Astrocyte of the cerebellum (primary cell): Measurements from ENCODE around the gene ADAM33.
A peak's percentile ranks its signal among the peaks of the same experiment; 100 is the strongest.

Experiments
- DNase-seq: peaks from one replicate; pipeline ENCODE4 v3.0.0-alpha.2; 2011; ENCODE audit warnings: low read depth
- H3K4me3 ChIP-seq: 2 replicates; pipeline ENCODE4 v1.5.1; 2011; ENCODE audit warnings: mild to moderate bottlenecking, low read depth, low read length, moderate library complexity
- in situ Hi-C: cut with HindIII; loops from 2 replicates; pipeline ENCODE4 v1.10.0; 2017; ENCODE audit warnings: low sequenced_read_pairs
- TF ChIP-seq, protein P1 (sequence below): IDR thresholded peaks from 2 replicates; pipeline ENCODE4 v1.5.1; 2012; ENCODE audit warnings: low read length, low read depth, moderate library complexity, mild to moderate bottlenecking; ENCODE audit errors: missing control alignments

ADAM33 gene

DNA sequence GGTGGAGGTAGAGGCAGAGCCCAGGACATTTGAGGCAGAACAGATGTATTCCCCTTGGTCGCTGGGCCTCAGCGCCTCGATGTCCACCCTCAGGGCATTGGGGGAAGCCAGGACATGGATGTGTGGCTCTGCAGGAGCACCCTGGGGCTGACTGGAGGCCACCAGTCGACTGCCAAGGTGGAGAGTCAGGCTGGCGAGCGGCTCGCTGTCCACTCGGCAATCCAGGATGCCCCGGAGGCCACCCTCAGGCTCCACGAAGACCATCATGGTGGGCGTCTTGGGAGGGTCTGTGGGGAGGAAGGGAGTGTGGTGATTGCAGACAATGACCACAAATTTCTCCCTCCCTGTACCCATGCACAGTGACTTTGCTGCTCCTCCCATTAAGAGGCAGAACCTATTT is 8.2 kb upstream of the ADAM33 start:
- in situ Hi-C loops: no loop called here
- DNase-seq: no peak
- no peak overlapping the region for H3K4me3 ChIP-seq
- TF ChIP-seq, protein P1, sequence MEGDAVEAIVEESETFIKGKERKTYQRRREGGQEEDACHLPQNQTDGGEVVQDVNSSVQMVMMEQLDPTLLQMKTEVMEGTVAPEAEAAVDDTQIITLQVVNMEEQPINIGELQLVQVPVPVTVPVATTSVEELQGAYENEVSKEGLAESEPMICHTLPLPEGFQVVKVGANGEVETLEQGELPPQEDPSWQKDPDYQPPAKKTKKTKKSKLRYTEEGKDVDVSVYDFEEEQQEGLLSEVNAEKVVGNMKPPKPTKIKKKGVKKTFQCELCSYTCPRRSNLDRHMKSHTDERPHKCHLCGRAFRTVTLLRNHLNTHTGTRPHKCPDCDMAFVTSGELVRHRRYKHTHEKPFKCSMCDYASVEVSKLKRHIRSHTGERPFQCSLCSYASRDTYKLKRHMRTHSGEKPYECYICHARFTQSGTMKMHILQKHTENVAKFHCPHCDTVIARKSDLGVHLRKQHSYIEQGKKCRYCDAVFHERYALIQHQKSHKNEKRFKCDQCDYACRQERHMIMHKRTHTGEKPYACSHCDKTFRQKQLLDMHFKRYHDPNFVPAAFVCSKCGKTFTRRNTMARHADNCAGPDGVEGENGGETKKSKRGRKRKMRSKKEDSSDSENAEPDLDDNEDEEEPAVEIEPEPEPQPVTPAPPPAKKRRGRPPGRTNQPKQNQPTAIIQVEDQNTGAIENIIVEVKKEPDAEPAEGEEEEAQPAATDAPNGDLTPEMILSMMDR: no peak

DNA sequence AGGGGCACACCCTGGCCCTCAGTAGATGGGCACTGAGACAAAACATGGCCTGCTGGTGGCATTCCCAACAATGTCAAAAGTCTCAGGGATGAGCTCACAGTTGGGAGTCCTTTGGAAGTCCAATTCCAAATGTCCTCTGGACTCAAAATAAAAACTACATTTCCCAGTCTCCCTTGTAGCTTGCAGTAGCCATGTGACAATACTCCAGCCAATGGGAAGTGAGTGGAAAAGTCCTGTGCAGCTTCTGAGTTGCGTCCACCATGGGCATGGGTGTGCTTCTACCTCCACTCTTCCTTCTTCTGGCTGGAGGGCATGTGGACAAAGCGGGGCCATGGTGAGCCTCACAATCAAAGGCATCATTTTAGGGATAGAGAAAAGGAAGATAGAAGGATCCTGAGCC is 5.8 kb upstream of the ADAM33 start:
- H3K4me3 ChIP-seq: no peak overlapping the region
- no peak for DNase-seq
- in situ Hi-C loops: no loop called here
- TF ChIP-seq, protein P1: no peak

DNA sequence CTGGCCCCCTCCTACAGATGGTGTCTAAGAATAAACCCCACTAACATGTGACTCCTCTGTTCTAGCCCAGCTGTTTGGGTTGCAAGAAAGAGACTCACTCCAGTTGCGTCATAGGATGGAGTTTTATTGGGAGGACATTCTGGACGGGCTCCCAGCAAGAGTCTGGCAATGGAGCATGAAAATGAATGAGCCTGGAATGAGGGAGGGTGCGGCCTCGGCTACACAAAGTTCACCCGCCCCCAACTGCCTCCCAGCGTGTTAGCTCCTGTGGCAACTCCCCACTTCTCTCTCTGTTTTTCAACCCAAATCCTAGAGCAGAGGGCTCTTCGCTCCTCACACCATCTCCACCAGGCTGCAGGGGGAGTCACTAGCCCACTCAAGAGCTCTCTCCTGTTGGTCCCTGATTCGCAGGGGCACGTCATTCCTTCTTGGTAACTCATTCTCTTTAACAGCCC is 5.1 kb upstream of the ADAM33 start:
- TF ChIP-seq, protein P1: peak; percentile 36
- in situ Hi-C loops: no loop called here
- DNase-seq: peak; percentile 86
- no peak overlapping the region for H3K4me3 ChIP-seq

DNA sequence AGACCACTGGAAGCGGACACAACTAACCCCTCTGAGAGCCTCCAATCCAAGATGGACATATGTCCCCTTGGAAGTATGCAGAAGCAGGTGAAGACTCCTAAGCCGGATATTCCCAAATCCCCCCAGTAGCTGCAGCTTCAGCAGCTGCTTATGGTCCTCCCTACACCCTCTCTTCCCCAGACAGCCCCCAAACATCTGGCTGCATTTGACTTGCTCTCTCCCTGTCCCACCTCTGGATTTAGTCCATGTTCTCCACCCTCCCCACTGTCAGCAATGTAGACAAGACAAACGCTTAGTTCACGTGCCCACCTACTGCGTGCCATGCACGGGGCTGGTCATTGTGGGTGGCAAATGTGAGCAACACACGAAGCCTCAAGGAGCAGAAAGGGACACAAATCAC is 4.6 kb upstream of the ADAM33 start:
- no peak for DNase-seq
- in situ Hi-C loops: no loop called here

DNA sequence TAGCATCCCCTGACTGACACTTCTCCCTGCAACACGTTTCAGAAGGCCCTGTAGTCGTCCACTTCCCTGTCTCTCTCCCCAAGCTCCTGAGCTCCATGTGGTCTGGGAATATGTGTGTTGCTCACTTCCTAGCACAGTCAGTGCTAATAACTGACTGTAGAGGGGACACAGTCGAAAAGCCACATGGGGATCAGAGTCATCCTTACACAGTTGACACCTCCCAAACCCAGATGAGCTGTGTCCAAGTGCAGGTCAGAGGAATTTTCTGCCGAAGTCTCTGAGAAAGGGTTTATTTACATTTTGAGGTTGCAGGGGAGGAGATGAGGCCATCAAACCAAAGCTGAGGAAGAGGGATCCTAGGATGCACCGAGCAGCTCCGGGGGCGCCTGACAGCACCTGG is 3.5 kb upstream of the ADAM33 start:
- no peak for DNase-seq
- in situ Hi-C loops: no loop called here
- H3K4me3 ChIP-seq: no peak overlapping the region
- TF ChIP-seq, protein P1: no peak

More for the DNA sequence above, 4.6 kb upstream of the ADAM33 start:
- H3K4me3 ChIP-seq: no peak overlapping the region
- TF ChIP-seq, protein P1: no peak

DNA sequence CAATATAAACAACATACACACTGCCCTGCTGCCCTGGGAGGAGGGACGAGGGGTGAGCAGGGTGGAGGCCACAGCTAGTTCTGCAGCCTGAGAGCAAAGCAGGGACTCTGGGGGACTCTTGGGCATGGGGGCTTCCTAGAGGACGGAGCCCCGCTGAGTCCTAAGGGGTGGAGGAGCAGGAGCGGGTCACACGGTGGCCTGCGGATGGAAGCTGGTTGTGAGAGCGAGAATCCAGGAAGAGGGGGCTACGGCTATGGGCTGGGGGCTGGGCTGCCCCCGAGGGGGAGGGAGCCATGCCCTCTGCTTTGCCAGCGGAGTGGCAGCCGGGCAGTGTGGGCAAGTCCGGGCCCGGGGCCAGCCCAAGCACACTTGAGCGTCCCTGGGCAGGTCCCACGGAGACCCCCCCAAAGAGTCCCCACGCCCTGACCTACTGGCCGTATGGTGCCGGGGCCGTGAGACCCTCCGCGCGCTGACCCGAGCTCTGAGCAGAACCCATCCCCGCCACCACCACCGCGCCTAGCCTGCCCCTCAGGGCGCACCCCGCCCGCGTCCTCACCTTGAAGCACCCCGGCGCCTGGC is 369 bp downstream of the ADAM33 start:
- TF ChIP-seq, protein P1: no peak
- H3K4me3 ChIP-seq: peak overlapping the region; percentile 48
- in situ Hi-C loops: no loop called here
- no peak for DNase-seq
